NCI-H526 treated with DMSO at 0.1 percent for 48 hours (cell line): Measurements from ENCODE around the gene HOXD11.

ENCODE experiments used
- DNase-seq: peaks from one replicate; lab custom pipeline; 2025; lab: John Stamatoyannopoulos, UW

HOXD11 gene

DNA sequence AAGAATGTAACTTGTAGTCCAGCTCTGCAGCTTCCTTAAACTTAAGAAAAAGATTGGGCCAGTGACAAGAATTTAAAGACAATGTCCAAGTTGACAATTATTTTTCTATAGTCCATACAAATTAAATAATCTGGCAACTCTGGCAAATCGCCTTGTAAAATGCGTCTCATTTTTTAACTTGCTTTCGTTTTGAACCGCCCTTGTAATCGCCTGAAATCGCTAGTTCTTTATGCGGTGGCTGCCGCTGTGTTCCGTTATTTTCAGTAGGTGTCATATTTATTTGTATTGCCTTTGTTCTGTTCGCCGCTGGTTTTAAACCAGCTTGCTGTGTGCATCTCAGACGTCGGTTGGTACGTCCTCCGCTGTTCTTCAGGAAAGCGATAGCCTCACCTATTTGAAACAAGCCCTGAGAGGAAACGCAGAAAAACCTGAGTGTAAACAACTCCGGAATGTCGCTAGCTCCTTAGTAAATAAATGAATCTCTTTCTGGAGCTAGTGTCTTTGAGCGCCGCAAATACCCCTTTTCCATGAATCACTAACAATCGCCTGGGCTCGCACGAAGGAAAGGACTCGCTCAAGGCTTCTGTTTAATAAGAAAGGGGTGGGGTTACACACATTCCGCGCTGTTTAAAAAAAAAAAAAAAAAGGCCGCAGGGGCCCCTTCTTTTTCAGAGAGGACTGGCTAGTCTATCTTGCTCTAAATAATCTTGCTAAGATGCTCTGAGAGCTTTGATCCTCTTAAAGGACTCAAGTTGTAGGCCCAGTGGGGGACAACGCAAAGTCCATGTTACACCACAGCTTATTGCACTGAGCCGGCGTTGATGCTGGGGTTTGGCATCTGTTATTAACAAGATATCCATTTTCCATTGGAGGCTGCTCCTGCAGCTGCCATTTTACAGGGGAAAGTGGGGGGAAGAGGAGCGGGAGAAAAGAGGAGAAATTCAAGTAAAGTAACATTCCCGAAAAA lies 25.4 kb downstream of the HOXD11 start:
- DNase-seq = peak; percentile 74

GRCh38 chr2:176133389-176133788 lies 26.3 kb downstream of the HOXD11 start:
- DNase-seq = peak; percentile 56

DNA sequence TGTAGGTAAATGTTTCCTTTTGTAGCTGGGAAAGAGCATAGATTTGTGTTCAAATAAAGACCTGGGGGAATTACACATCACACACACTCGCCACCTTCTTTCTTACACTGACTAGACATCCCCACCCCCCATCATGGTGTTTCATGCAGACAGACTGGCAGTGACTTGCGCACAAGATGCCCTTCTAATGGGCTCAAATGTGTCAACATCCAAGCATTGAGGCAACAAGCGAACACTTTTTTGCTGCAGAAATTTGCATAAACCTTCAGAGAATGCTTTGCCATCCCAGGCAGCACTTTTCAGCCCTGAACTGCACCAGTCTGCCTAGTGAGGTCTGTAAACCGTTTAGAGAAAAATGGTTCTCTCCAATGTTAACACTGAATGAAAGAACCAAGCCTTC lies 27.0 kb downstream of the HOXD11 start:
- peak; percentile 93 for DNase-seq

- DNase-seq = peak; percentile 30
Observed at GRCh38 chr2:176135035-176135440, 28.0 kb downstream of the HOXD11 start.

DNA sequence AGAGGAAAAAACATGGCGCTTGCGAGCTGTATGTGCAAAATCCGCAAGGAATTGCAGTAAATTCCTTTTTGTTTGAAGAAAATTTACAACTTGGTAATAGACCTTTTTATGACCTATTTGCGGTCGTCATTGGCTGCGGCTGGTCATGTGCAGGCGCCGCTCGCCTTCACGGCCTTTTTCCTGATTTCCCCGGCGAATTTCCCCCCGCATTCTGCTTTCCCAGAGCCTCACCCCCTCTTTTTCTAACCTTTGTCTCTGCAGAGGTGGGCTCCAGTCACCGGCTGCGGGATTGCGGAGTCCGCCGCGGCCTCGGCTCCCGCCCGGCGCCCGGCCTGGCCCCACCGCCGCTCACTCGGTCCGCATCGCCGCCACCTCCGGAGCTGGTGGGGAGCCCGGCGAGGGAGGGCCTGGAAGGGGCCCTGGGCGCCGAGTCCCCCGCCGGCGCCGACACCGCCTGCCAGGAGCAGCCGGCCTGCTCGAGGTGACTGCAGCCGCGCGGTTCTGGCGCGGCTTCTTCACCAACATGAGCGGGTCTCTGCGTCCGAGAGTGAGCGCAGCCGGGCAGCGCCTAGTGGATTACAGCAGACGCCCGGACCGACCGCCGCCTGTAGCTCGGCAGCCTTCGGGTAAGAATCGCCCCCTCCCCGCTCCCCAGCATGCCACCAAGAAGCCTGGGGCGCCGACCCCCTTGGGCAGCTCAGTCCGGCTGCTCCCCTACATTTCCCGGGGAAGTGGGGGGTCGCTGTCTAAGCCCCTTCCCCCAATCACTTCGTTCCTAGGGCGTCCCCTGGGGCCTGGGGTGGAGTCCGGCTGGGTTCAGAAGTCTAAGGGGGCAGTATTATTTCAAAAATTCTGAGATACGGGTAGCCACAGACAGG lies 29.5 kb downstream of the HOXD11 start:
- DNase-seq = no peak

- no peak for DNase-seq
Observed at GRCh38 chr2:176137252-176137580, 30.1 kb downstream of the HOXD11 start.

DNA sequence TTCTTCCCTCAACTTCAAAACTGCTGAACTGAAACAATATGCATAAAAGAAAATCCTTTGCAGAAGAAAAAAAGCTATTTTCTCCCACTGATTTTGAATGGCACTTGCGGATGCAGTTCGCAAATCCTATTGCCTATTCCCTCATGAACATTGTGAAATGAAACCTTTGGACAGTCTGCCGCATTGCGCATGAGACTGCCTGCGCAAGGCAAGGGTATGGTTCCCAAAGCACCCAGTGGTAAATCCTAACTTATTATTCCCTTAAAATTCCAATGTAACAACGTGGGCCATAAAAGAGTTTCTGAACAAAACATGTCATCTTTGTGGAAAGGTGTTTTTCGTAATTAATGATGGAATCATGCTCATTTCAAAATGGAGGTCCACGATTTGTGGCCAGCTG lies 30.8 kb downstream of the HOXD11 start:
- no peak for DNase-seq

GRCh38 chr2:176138526-176138922 lies 31.4 kb downstream of the HOXD11 start:
- DNase-seq = no peak

- no peak for DNase-seq
Observed at GRCh38 chr2:176138923-176139660, 32.0 kb downstream of the HOXD11 start.

GRCh38 chr2:176139661-176140512 lies 32.8 kb downstream of the HOXD11 start:
- DNase-seq = no peak

- DNase-seq = peak; percentile 80
Observed at GRCh38 chr2:176140513-176141317, 33.6 kb downstream of the HOXD11 start.

DNA sequence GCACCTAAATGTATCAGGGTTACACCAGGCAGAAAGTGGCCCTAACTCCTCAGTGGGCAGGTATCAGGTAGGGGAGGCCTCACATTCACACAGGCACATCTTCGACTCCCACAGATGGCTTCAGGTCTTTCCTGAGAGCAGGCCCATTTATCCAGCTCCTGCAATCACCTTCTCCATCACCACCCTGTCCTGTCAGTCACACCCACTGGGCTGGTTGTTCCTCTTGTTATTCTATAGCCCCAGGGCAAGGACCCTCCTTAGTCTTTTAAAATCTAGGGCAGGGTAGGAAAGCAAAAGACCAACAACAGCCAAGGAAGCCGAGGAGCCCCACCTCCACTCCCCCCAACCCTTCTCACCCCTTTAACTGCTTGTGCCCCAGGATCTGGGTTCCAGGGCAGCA lies 35.2 kb downstream of the HOXD11 start:
- no peak for DNase-seq

- no peak for DNase-seq
Observed at GRCh38 chr2:176145085-176145969, 38.2 kb downstream of the HOXD11 start.

- no peak for DNase-seq
Observed at GRCh38 chr2:176146101-176146500, 39.0 kb downstream of the HOXD11 start.

- DNase-seq = no peak
Observed at GRCh38 chr2:176146645-176147044, 39.6 kb downstream of the HOXD11 start.

DNA sequence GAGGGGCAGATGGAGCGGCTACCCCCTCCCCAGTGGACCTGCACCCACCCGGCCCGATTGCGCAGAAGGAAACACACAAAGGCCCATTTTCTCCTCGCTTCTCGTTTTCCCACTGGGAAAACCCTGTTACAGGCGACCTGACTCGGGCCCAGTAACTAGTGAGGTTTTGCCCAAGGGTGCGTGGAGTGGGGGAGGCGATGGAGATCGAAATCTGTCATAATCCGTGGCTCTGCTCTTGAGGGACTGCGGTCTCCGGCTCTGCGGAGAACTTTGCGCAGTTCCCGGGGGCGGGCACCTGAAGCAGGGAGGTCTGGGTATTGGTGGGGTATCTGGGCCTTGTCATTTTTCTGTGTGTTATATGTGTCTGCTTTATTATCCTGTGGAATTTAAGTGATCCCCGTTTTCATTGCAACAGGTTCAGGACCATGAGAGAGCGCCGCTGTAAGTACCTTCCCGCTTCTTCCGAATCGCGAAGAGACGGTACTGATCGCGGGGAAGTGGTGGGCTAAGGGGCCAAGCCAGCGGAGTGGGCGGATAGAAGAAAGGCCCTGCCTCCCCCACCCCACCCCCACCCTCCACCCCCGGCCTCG lies 40.2 kb downstream of the HOXD11 start:
- DNase-seq = no peak

- DNase-seq = no peak
Observed at GRCh38 chr2:176147800-176148496, 40.9 kb downstream of the HOXD11 start.

- DNase-seq = no peak
Observed at GRCh38 chr2:176148751-176149421, 41.8 kb downstream of the HOXD11 start.
